Left lung (tissue), 10 donors: ENCODE results near the gene COL5A1. TPM values are rescaled to one million over a fixed set of nuclear protein-coding genes. Genes with fewer than 3 reads are reported as not detected.

Experiments used
- ATAC-seq: fragments of 200-7000 bp; cut with Tn5 transposase; one replicate; pipeline ENCODE4 v1.9.1; 2020; ENCODE audit warnings: moderate library complexity
- DNase-seq, 4 donors: peaks; one replicate each; pipeline ENCODE4 v3.0.0-alpha.2; 2013 to 2020
- H3K27ac ChIP-seq, 2 donors: fragments of 200-600 bp; sonication (generic) in 1 of 2; one replicate each; pipeline versions ENCODE4 v1.5.0 to v1.8.0; 2020 to 2021
- H3K27me3 ChIP-seq, 2 donors: fragments of 200-600 bp; sonication (generic) in 1 of 2; one replicate each; pipeline versions ENCODE4 v1.5.0 to v1.8.0; 2020 to 2021
- H3K36me3 ChIP-seq, 2 donors: fragments of 200-600 bp; sonication (generic) in 1 of 2; one replicate each; pipeline versions ENCODE4 v1.5.0 to v1.8.0; 2020 to 2021
- H3K4me1 ChIP-seq, 2 donors: fragments of 200-600 bp; one replicate each; pipeline ENCODE4 v1.8.0; 2021
- H3K4me3 ChIP-seq, 2 donors: fragments of 200-600 bp; sonication (generic) in 1 of 2; one replicate each; pipeline versions ENCODE4 v1.5.0 to v1.8.0; 2020 to 2021; ENCODE audit warnings: mild to moderate bottlenecking in 1 of 2
- H3K9me3 ChIP-seq, 2 donors: fragments of 200-600 bp; sonication (generic) in 1 of 2; one replicate each; pipeline versions ENCODE4 v1.5.0 to v1.8.0; 2020 to 2021
- intact Hi-C, 2 donors: fragments of 100-400 bp; cut with DNase I; formaldehyde crosslinking; loops; one replicate each; pipeline versions ENCODE4 v1.11.2 to v1.14.2; 2022
- polyA plus RNA-seq, 6 donors: library from polyadenylated mRNA; unstranded; fragments of 120-200 nt; gene quantifications; one replicate each; pipeline ENCODE4 v1.2.1, GENCODE V29; 2013; ENCODE audit not compliant: insufficient read length in 6 of 6
- total RNA-seq, 2 donors: library from RNA; stranded (reverse); fragmentation: NEBNext Ultra II Directional; extraction: Animal tissue kit (Norgen Biotek cat#: 25700); gene quantifications; one replicate each; pipeline ENCODE4 v1.2.1, GENCODE V29; 2021
- TF ChIP-seq, protein P1 (sequence below), 2 donors: fragments of 200-600 bp; sonication (generic) in 1 of 2; IDR thresholded peaks; one replicate each; pipeline versions ENCODE4 v1.5.0 to v1.8.0; 2021; ENCODE audit warnings: antibody characterized with exemption in 2 of 2
- donor health status: DM: no; HTN: yes; CAD: no.
- donor health status: DM: no; HTN: no; CAD: no.

The COL5A1 gene
- total and polyA plus RNA-seq, 8 donors, result 168 to 357 (median 213) TPM

DNA sequence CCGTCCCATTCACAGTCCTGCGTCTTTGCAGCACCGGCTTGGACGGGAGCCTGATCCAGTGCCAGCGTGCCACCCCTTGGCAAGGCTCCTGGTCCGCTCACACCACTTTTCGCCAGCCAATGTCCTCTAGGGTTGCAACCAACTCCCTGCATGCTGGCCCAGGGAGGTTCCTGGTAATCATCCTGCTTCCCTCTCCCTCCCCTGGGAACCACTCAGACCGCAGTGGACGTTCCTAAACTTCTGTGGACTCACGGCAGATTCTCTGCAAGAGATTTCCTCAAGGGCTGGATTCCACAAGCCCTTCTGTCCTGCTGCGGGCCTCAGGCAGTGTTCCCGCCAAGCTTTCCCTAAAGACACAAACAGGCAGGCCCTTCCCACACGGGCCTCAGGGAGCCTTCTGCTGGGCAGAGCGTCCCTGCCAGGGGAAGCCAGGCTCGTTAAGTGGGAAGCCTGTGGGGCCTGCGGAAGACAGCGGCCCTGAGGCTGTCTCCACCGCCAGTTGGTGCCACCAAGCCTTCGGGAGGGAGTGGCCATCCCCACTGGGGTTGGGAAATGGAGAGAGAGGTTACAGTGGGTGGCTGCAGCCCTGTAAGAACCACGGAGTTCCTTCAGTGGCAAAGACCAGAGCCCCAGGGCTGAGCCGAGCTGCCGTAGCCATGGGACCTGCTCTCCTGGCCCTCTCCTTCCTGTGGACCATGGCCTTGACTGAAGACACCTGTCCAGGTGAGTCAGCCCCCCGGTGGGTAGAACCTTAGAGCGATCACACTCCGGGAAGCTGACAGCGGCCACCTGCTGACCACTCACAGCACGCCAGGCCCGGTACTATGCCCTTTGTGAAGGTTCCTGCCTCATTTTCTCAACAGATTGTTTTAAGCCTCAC, 222.6 kb downstream of the COL5A1 start:
- ATAC-seq (no peak), DNase-seq (peak in 2 of 4 donors; percentile 28 to 62)
- TF ChIP-seq, protein P1, sequence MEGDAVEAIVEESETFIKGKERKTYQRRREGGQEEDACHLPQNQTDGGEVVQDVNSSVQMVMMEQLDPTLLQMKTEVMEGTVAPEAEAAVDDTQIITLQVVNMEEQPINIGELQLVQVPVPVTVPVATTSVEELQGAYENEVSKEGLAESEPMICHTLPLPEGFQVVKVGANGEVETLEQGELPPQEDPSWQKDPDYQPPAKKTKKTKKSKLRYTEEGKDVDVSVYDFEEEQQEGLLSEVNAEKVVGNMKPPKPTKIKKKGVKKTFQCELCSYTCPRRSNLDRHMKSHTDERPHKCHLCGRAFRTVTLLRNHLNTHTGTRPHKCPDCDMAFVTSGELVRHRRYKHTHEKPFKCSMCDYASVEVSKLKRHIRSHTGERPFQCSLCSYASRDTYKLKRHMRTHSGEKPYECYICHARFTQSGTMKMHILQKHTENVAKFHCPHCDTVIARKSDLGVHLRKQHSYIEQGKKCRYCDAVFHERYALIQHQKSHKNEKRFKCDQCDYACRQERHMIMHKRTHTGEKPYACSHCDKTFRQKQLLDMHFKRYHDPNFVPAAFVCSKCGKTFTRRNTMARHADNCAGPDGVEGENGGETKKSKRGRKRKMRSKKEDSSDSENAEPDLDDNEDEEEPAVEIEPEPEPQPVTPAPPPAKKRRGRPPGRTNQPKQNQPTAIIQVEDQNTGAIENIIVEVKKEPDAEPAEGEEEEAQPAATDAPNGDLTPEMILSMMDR (IDR thresholded peaks at IDR 0.05), result no peak
- Histone ChIP-seq H3K4me1 (no peaks in the 10 kb centered on the region), H3K27me3 (peaks cover 0 to 11% of the 10 kb centered on the region in 2 donors), H3K4me3 (no peak overlapping the region), H3K27ac (no peak overlapping the region), H3K36me3 (no peaks in the 10 kb centered on the region), H3K9me3 (no peaks in the 10 kb centered on the region)
- intact Hi-C loops, result no loop called here

DNA sequence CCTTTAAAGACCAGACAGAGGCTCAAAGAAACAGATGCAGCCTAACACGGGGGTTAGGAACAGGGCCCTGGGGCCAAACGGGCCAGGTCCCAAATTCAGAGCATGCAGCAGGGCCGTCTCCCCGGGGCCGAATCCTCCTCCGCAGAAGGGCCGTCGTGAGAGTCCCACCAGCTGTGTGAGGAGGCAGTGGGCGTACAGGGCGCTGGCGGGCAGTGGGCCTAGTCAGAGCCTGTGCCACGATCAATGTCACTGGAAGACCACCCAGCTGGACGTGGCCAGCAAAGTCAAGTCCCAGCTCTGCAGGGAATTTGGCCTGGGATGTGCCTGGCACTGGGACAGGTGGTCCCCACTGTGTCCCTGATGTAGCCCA, 223.2 kb downstream of the COL5A1 start:
- peaks cover 0 to 11% of the 10 kb centered on the region in 2 donors for H3K27me3 ChIP-seq
- TF ChIP-seq, protein P1 (IDR thresholded peaks at IDR 0.05), result no peak
- H3K9me3 ChIP-seq, result no peaks in the 10 kb centered on the region
- no peaks in the 10 kb centered on the region for H3K36me3 ChIP-seq
- H3K4me1 ChIP-seq, result no peaks in the 10 kb centered on the region
- no peak overlapping the region for H3K4me3 ChIP-seq
- DNase-seq (peak in 1 of 4 donors; percentile 69), ATAC-seq (no peak)
- intact Hi-C loops, result no loop called here
- H3K27ac ChIP-seq, result no peak overlapping the region

GRCh38 chr9:134867917-134868750, 226.5 kb downstream of the COL5A1 start:
- no peaks in the 10 kb centered on the region for H3K36me3 ChIP-seq
- peaks cover 0 to 25% of the 10 kb centered on the region in 2 donors for H3K27me3 ChIP-seq
- peak in 1 of 4 donors; percentile 54 for DNase-seq
- TF ChIP-seq, protein P1 (IDR thresholded peaks at IDR 0.05), result no peak
- intact Hi-C loops, result no loop called here
- H3K27ac ChIP-seq, result no peak overlapping the region
- no peaks in the 10 kb centered on the region for H3K9me3 ChIP-seq
- no peak for ATAC-seq
- H3K4me3 ChIP-seq, result no peak overlapping the region
- peaks cover 0 to 6% of the 10 kb centered on the region in 2 donors for H3K4me1 ChIP-seq

- Histone ChIP-seq H3K27me3 (peaks cover 0 to 28% of the 10 kb centered on the region in 2 donors), H3K27ac (no peak overlapping the region), H3K9me3 (no peaks in the 10 kb centered on the region), H3K36me3 (no peaks in the 10 kb centered on the region), H3K4me1 (peaks cover 0 to 6% of the 10 kb centered on the region in 2 donors), H3K4me3 (no peak overlapping the region)
- DNase-seq (peak in 1 of 4 donors; percentile 59), ATAC-seq (no peak)
- intact Hi-C loops, result no loop called here
- TF ChIP-seq, protein P1 (IDR thresholded peaks at IDR 0.05), result no peak
Measured at GRCh38 chr9:134868751-134869553, 227.3 kb downstream of the COL5A1 start.
